HEK293T (cell line): ENCODE data around the gene OR56A5.

ENCODE experiments used
- ARNT ChIP-seq: fragments of 450-650 bp; IDR thresholded peaks from 2 replicates; pipeline ENCODE4 v1.6.1; 2017; ENCODE audit warnings: mild to moderate bottlenecking
- BHLHE40 ChIP-seq: fragments of 450-650 bp; IDR thresholded peaks from 2 replicates; pipeline ENCODE4 v1.6.1; 2016; ENCODE audit warnings: mild to moderate bottlenecking, moderate library complexity, borderline replicate concordance
- CTBP1 ChIP-seq: fragments of 450-650 bp; IDR thresholded peaks from 2 replicates; pipeline ENCODE4 v1.6.1; 2016; ENCODE audit warnings: borderline replicate concordance
- ELF4 ChIP-seq: fragments of 450-650 bp; IDR thresholded peaks from 2 replicates; pipeline ENCODE4 v1.6.1; 2017; ENCODE audit warnings: antibody characterized with exemption
- FOXA1 ChIP-seq: fragments of 450-650 bp; IDR thresholded peaks from 2 replicates; pipeline ENCODE4 v1.6.1; 2016; ENCODE audit warnings: mild to moderate bottlenecking
- FOXM1 ChIP-seq: fragments of 450-650 bp; IDR thresholded peaks from 2 replicates; pipeline ENCODE4 v1.6.1; 2017; ENCODE audit warnings: mild to moderate bottlenecking, borderline replicate concordance
- L3MBTL2 ChIP-seq: fragments of 450-650 bp; conservative IDR thresholded peaks from 2 replicates; pipeline ENCODE4 v1.6.1; 2016; ENCODE audit warnings: mild to moderate bottlenecking
- SP1 ChIP-seq: fragments of 450-650 bp; IDR thresholded peaks from 2 replicates; pipeline ENCODE4 v1.6.1; 2017
- SUZ12 ChIP-seq: fragments of 450-650 bp; IDR thresholded peaks from 2 replicates; pipeline ENCODE4 v1.6.1; 2016; ENCODE audit warnings: mild to moderate bottlenecking
- TARDBP ChIP-seq: fragments of 450-650 bp; IDR thresholded peaks from 2 replicates; pipeline ENCODE4 v1.6.1; 2016

DNA sequence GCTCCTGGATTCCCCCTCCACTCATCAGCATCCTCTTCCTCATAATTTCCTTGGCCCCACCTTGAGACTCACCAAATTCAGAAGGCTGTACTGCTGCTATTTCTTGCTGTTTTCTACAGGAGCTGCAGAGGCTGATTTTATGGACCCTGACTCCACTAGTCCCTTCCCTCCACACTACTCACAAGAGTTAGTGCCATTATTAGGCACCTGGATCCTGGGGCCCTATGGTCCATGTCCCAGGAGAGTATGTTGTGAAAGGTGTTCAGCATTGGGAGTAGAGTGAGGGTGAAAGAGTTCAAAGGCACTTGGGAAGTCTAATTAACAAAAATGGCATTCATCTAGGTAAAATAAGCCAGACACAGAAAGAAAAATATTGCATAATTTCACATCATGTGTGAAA lies 38.6 kb upstream of the OR56A5 start, which contains the start of gene OR56A4:
- TF ChIP-seq SP1 (no peak), SUZ12 (no peak), L3MBTL2 (no peak), ARNT (no peak), TARDBP (no peak), ELF4 (no peak), CTBP1 (no peak), FOXM1 (no peak), FOXA1 (no peak), BHLHE40 (no peak)
